HG02970 (cell line): ENCODE measurements around the gene BMPR1B.
"Not testable (repeated sequence)": the region's sequence is repeated elsewhere in the genome, so short reads cannot be mapped to it uniquely, and the experiment has no call there.

Source experiments
- ATAC-seq: cut with Tn5 transposase; IDR thresholded peaks from one replicate; pipeline ENCODE4 v1.9.1; 2021; ENCODE audit warnings: mild to moderate bottlenecking, moderate library complexity, moderate number of reproducible peaks; ENCODE audit not compliant: unreplicated experiment, low FRiP score

The BMPR1B gene

DNA sequence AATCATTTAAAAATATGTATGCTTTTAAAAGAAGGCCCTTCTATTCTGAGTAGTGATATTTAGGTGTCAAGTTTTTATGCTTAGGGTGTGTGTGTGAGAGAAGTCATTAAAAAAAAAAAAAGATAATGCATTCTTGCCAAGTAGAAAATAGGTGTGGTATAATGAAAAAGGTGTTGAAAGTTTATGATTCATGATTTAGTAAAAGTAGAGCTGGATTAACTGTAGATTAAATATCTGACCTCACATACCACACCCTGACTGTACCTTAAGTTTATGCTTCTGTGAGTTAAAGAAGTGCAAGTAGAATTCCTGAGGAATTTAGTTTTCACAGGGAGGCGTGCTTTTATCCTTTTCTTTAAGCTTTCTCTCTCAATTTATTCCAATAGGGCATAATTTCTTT is 71.1 kb downstream of the BMPR1B start:
- ATAC-seq: no peak

DNA sequence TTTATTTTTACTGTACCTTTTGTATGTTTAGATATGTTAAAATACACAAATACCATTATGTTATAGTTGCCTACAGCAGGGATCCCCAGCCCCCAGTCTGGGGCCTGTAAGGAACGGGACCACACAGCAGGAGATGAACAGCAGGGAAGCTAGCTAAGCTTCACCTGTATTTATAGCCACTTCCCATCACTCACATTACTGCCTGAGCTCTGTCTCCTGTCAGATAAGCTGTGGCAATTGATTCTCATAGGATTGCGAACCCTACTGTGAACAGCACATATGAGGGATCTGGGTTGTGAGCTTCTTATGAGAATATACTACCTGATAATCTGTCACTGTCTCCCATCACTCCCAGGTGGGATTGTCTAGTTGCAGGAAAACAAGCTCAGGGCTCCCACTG is 73.9 kb downstream of the BMPR1B start:
- ATAC-seq: no peak

DNA sequence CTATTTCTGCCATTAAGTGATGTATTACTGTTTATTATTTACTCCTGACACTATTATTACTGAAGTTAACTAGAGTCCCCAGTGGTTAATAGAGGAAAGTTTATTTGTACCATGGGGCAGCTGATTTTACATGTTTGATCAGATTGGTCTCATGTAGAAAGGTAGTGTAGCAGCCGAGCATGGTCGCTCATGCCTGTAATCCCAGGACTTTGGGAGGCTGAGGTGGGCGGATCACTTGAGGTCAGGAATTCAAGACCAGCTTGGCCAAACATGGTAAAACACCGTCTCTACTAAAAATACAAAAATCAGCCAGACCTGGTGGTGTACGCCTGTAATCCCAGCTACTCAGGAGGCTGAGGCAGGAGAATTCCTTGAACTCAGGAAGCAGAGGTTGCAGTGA is 74.6 kb downstream of the BMPR1B start:
- ATAC-seq: not testable (repeated sequence)

GRCh38 chr4:94833394-94833793 is 75.6 kb downstream of the BMPR1B start:
- no peak for ATAC-seq

DNA sequence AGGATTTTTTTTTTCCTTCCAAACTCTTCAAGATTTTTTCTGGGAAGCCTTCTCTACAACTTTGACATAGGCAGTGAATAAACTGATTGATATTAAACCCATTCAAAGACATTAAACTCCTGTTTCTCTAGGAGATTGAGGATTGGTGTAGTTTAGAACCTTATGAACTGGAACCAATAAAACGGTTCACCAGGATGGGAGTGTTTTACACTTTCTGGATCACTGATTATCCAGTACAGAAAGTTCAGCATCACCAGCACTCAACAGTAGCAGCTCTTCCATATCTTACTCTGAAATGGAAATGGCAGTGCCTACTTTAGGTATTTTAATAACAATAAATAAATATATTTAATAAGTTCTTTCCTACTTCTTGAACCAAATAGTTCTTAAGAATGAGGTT is 76.7 kb downstream of the BMPR1B start:
- no peak for ATAC-seq

- ATAC-seq: not testable (repeated sequence)
These were observed 83.6 kb downstream of the BMPR1B start for GRCh38 chr4:94841166-94841863.

- ATAC-seq: no peak
These were observed 84.1 kb downstream of the BMPR1B start for GRCh38 chr4:94841864-94842221.

DNA sequence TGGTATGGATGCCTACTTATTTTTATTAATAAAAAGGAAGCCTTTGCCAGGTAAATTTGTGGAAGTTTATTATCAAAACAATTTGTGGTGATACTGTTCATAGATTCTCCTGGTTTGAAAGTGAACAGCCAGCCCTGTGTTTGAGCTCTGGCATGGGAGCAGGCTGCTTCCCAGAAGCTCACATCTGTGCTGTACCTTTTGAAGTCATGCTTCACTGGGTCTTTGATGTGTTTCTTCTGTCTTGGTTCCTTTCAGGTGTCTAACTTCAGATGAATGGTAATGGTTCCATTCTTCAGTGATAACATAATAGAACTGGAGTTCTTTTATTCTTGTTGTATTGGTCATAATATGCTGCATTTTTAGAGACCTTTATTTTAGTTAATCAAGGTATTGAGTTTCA is 85.5 kb downstream of the BMPR1B start:
- no peak for ATAC-seq

- ATAC-seq: no peak
These were observed 90.6 kb downstream of the BMPR1B start for GRCh38 chr4:94848326-94848725.

- ATAC-seq: no peak
These were observed 92.1 kb downstream of the BMPR1B start for GRCh38 chr4:94849901-94850300.

DNA sequence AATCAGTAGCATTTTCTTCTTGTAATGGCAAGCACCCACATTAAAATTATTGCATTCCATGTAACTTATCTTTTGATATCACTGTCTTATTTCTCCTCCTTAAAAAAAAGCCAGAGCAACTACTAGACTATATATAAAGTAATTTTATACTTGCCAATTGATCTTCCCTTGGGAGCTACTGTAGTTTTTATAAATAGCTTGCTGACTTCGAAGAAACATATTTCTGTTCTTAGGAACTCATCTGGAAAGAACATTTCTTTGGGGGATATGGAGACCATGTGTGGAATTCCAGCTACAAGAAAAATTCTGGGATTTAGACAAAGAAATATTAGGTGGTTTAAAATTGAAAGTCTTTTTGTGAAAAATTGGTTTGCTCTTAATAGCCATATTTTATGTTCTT is 94.9 kb downstream of the BMPR1B start:
- no peak for ATAC-seq

DNA sequence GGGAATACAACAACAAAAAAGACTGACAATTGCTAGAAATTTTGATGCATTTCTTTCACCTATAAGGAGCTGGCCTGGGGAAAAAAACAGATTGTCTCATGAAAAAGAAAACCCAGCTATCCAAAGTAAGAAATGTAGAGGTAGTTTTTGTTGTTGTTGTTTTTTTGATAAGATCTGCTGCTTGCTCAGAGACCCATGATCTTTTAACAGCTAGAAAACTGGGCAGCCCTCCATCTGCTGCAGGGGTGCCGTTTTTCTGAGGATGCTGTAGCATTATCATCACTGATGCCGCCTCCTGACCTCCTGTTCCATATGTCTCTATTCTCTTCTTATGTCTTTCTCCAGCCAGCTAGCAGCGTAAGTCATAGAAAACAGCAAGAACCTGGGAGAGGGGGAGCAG is 98.3 kb downstream of the BMPR1B start:
- ATAC-seq: no peak

GRCh38 chr4:94870146-94870545 is 112.4 kb downstream of the BMPR1B start:
- ATAC-seq: no peak

DNA sequence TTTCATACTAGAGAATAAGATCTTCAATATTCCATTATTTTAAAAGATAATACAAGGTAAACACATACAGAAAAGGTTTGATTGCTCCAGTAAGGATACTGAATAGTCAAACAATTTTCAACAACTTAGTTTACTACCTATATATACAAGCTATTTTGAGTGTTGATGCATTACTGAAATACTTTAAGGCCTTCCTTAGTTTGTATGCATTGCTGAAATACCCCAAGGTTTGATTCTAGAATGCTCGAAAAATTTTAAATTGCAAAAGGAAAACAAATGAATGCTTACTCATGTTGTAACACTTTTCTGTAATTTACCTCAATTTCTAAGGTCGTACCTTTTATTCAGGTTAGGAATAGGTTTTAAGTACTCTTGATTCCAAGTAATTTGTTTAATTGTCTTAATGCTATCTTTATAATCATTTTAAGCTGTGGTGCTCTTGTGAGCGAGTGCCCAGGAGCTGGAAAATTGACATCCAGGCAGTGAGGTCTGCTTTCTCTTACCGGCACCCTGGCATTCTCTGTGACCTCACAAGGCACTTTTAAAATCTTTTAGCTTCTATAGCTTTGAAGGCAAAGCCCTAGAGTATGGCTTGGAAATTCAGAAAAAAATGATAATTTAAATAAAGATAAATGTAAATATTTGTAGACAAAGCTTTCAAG is 114.0 kb downstream of the BMPR1B start:
- ATAC-seq: no peak

DNA sequence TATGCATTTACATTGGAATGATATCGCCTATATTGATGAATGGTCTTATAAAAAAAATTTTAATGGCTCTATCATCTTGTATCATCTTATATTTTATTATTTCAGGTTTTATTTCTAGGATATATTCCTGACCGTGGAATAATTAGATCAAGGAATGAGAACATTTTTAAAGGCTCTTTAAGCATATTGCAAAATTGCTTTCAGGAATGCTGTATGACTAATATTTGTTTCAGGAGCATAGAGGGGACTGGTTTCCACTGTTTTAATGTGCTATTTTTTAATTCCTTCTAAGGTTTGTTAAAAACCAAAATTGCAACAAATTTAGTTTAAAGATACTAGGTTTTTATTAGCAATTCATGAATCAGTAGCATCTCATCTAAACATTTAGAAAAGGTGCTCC is 120.2 kb downstream of the BMPR1B start:
- ATAC-seq: no peak

DNA sequence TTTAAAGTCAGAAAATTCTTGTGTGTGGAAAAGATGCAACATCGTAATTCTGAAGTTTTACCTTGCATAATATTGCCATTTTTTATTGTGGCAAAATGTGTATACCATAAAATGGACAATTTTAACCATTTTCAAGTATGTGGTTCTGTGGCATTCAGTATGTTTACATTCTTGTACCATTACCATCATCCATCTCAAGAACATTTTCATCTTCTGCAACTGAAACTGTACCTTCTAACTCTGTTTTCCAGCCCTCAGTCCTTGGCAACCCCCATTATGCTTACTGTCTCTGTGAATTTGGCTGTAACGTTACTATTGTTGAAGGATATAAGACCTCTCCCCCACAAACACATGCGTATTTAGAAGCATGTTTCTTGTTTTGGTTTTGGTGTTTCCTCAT is 123.2 kb downstream of the BMPR1B start:
- ATAC-seq: no peak

DNA sequence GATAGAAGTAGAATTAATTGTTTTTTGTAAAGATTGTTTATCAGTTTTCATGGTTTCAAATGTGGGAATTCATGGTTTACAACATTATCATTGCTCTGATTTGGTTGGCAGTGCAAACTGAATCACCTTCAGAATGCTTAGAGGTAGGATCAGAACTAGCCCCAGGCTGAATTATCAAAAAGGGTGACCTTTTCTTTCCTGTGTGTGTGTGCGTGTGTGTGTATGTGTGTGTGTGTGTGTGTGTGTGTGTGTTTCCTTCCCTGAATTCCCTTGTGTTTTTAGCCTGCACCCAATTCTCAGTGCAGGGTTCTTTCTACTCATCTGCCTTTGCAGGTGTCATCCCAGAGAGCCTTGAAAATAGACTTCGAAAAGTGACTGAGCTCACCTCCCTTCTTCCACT is 125.0 kb downstream of the BMPR1B start:
- ATAC-seq: no peak

- no peak for ATAC-seq
These were observed 129.3 kb downstream of the BMPR1B start for GRCh38 chr4:94887027-94887426.

DNA sequence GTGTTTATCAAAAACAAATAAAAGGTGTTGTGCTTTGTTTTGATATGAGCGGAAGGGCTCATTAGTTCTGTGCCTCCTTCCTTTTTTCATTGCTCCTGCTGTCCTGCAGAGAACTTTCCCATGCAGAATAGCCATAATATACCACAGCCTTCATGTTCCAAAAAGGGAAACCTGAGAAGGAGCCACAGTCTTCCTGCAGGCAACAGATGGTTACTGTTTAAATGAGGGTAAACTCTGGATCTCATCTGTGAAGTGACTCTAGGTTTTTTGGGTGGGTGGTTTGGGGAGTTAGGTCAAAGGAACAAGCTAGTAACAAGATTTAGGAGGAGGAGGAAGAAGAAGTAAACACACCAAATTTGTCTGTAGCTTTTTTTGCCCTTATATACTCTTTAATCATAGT is 131.8 kb downstream of the BMPR1B start:
- no peak for ATAC-seq

DNA sequence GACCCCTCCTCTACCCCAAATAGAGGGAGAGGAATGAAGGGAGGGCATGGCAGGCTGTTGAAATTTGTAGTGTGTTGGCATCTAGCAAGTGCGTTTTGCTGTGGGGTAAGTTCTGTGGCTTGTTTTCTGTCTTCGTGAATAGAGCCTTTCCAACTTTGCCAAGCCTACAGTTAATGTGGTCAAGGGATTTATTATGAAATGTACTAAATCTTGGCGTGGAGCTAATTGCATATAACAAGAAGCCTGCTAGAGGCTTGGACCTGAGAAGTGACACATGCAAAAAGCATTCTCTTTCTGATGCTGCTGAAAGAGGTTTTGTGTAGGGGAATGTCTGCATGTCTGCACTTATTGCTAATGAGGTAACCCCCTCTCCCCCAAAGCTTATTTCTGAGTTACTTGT is 132.2 kb downstream of the BMPR1B start:
- no peak for ATAC-seq

- no peak for ATAC-seq
These were observed 132.8 kb downstream of the BMPR1B start for GRCh38 chr4:94890579-94890978.

DNA sequence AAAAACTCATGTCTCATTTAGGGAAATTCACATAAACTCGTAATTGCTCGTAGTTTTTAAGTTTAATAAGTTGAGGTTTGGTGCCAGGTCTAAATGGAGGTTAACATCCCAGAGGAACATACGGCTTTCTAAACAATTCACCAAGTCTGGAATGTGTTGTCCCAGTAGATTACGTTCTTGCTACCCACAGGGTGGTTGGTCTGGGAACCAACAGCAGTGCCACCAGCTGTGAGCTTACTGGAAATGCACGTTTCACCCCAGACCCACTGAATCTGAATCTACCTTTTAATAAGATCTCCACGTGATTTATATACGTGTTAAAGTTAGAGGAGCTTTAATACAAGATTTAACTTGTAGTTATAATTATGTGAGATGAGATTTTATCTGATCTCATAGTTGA is 134.3 kb downstream of the BMPR1B start:
- ATAC-seq: no peak
